ENCODE measurements around the gene HAUS7. TPM values are rescaled to one million over a fixed set of nuclear protein-coding genes. Genes with fewer than 3 reads are reported as not detected.
A peak's percentile ranks its signal among the peaks of the same experiment; 100 is the strongest.

The HAUS7 gene
- polyA plus RNA-seq, 2 of the 4 experiments (the other 2 are of a cell fraction): 39.1 to 53.6 TPM

GRCh38 chrX:153495362-153495751 is 25.0 kb upstream of the HAUS7 start:
- ATAC-seq (peak in 1 of 2 experiments; percentile 14; a peak in 2 of 6 replicates), FAIRE-seq (no peak), DNase-seq (ENCODE audit: low read depth in 1 of 2, low spot score in 1 of 2) (no peak)
- Histone ChIP-seq H3K9me3 (no peaks in the 10 kb centered on the region), H3K4me3 (no peak overlapping the region), H3K27ac (no peak overlapping the region), H3K4me1 (no peaks in the 10 kb centered on the region), H3K4me2 (no peak overlapping the region)
- CTCF ChIA-PET: interaction anchor here (1.7 to 4.1 kb wide), 2 partner anchors 12 to 35 kb away, joined by 5 to 30 read pairs; no protein-coding TSS in a partner anchor
- TF ChIP-seq JUN (IDR thresholded peaks at IDR 0.05): no peak
- TF ChIP-seq TFCP2L1 (CRISPR knock-in tag; IDR thresholded peaks at IDR 0.05): no peak
- TF ChIP-seq BHLHE40 (IDR thresholded peaks at IDR 0.05; ENCODE audit: low read depth, low read length): no peak
- TF ChIP-seq ELK1 (IDR thresholded peaks at IDR 0.05; ENCODE audit: low read depth, low read length): no peak
- TF ChIP-seq SMC3 (IDR thresholded peaks at IDR 0.05): no peak
- TF ChIP-seq MAZ (IDR thresholded peaks at IDR 0.05; ENCODE audit: borderline replicate concordance, low read depth, low read length): no peak
- TF ChIP-seq HMGXB4 (CRISPR knock-in tag; IDR thresholded peaks at IDR 0.05; ENCODE audit: borderline replicate concordance): no peak
- no peak for TF ChIP-seq EHF (CRISPR knock-in tag; IDR thresholded peaks at IDR 0.05)
- TF ChIP-seq GATA3 (IDR thresholded peaks at IDR 0.05; ENCODE audit: borderline replicate concordance): no peak
- TF ChIP-seq NPAS2 (CRISPR knock-in tag; IDR thresholded peaks at IDR 0.05; ENCODE audit: borderline replicate concordance): no peak
- TF ChIP-seq EP300 (IDR thresholded peaks at IDR 0.05): no peak
- no peak for TF ChIP-seq FOSL2 (IDR thresholded peaks at IDR 0.05)
- no peak for TF ChIP-seq FOSL2 (CRISPR knock-in tag; IDR thresholded peaks at IDR 0.05)
- TF ChIP-seq MYC (IDR thresholded peaks at IDR 0.05; ENCODE audit: borderline replicate concordance, low read length): no peak
- TF ChIP-seq ZSCAN20 (CRISPR knock-in tag; IDR thresholded peaks at IDR 0.05): no peak
- no peak for TF ChIP-seq REST (IDR thresholded peaks at IDR 0.05)
- no peak for TF ChIP-seq NFE2L2 (conservative IDR thresholded peaks at IDR 0.05; ENCODE audit: low read length)
- POLR2A ChIA-PET: no interaction called here
- 32% methylated on average over 7 of the region's 17 CpGs for WGBS (ENCODE audit: missing lambda C conversion rate)

- no peak for TF ChIP-seq REST (IDR thresholded peaks at IDR 0.05)
- no peak for TF ChIP-seq E2F6 (IDR thresholded peaks at IDR 0.05; ENCODE audit: borderline replicate concordance, low read depth)
- no peak for TF ChIP-seq KDM1A (IDR thresholded peaks at IDR 0.05; ENCODE audit: low read depth)
- TF ChIP-seq MAZ (IDR thresholded peaks at IDR 0.05; ENCODE audit: borderline replicate concordance, low read depth, low read length): no peak
- TF ChIP-seq HOXB5 (CRISPR knock-in tag; IDR thresholded peaks at IDR 0.05): no peak
- Histone ChIP-seq H3K4me1 (no peaks in the 10 kb centered on the region), H3K27ac (no peak within 1 kb of the TSS), H3K4me3 (no peak within 1 kb of the TSS), H3K9me3 (no peaks in the 10 kb centered on the region), H3K4me2 (no peak within 1 kb of the TSS)
- ChIA-PET CTCF (interaction anchor here (1.4 to 4.1 kb wide), 2 partner anchors 13 to 23 kb away, joined by 4 to 30 read pairs; partner anchors contain the start of gene HAUS7), POLR2A (no interaction called here)
- DNase-seq (ENCODE audit: low read depth in 1 of 2, low spot score in 1 of 2): peak in 1 of 2 experiments; percentile 15
- peak in 1 of 2 experiments; percentile 64; a peak in 3 of 6 replicates for ATAC-seq
- 31% methylated on average over 12 of the region's 41 CpGs for WGBS (ENCODE audit: missing lambda C conversion rate)
- FAIRE-seq: no peak
Observed at GRCh38 chrX:153494541-153495361, 24.4 kb upstream of the HAUS7 start, which contains the start of gene BGN. TSS of gene BGN (plus strand) at chrX:153494980. CDS start at chrX:153504632, 9,652 bp downstream.

All from A549 (cell line).